Breast epithelium (tissue), 4 donors: ENCODE data around the gene SNAPC2. TPM values are rescaled to one million over a fixed set of nuclear protein-coding genes. Genes with fewer than 3 reads are reported as not detected.

Experiments
- DNase-seq, 2 donors: peaks; one replicate each; pipeline ENCODE4 v3.0.0-alpha.2; 2019; ENCODE audit warnings: low spot score in 2 of 2
- H3K27ac ChIP-seq, 2 donors: fragments of 200-600 bp; sonication (generic) in 1 of 2; one replicate each; pipeline ENCODE4 v1.5.1; 2016 to 2019; ENCODE audit warnings: mild to moderate bottlenecking in 1 of 2
- H3K27me3 ChIP-seq, 2 donors: fragments of 200-600 bp; sonication (generic) in 1 of 2; one replicate each; pipeline versions ENCODE4 v1.5.1 to v1.6.0; 2017 to 2019; ENCODE audit warnings: control low read depth in 1 of 2, mild to moderate bottlenecking in 1 of 2
- H3K36me3 ChIP-seq: fragments of 200-600 bp; one replicate; pipeline ENCODE4 v1.5.1; 2019
- H3K4me1 ChIP-seq, 2 donors: fragments of 200-600 bp; sonication (generic); one replicate each; pipeline ENCODE4 v1.5.1; 2016 to 2019; ENCODE audit warnings: control low read depth in 1 of 2
- H3K4me3 ChIP-seq, 3 donors: fragments of 200-600 bp; sonication (generic); 1 replicate in 2 of 3; 2 replicates in 1 of 3; pipeline ENCODE4 v1.5.1; 2016 to 2019; ENCODE audit warnings: mild to moderate bottlenecking in 3 of 3, moderate library complexity in 2 of 3
- H3K9me3 ChIP-seq, 2 donors: fragments of 200-600 bp; sonication (generic) in 1 of 2; one replicate each; pipeline ENCODE4 v1.5.1; 2016 to 2019; ENCODE audit warnings: control low read depth in 1 of 2
- CTCF ChIP-seq, 3 donors: fragments of 450-650 bp; IDR thresholded peaks; one replicate each; pipeline ENCODE4 v1.5.1; 2016 to 2017; ENCODE audit warnings: antibody characterized with exemption in 3 of 3, mild to moderate bottlenecking in 3 of 3, moderate library complexity in 3 of 3
- POLR2A ChIP-seq: fragments of 450-650 bp; IDR thresholded peaks from one replicate; pipeline ENCODE4 v1.6.1; 2016; ENCODE audit warnings: antibody characterized with exemption, mild to moderate bottlenecking, moderate library complexity
- POLR2AphosphoS5 ChIP-seq, 3 donors: sonication (generic); formaldehyde crosslinking; IDR thresholded peaks; one replicate each; pipeline ENCODE4 v1.6.1; 2017; ENCODE audit warnings: antibody characterized with exemption in 3 of 3
- intact Hi-C: fragments of 100-400 bp; cut with DNase I; formaldehyde crosslinking; loops from one replicate; pipeline ENCODE4 v1.15.1; 2023; ENCODE audit warnings: low total_unique reads
- total RNA-seq, 3 donors: library from RNA; depleted of rRNA; stranded (reverse); fragments of >200 nt; gene quantifications; one replicate each; pipeline ENCODE4 v1.1.0, GENCODE V29; 2016

Gene SNAPC2
- total RNA-seq, 3 donors from 2014 or later: 13.8 to 14.8 (median 13.8) TPM

GRCh38 chr19:7910321-7911161 is 9.6 kb upstream of the SNAPC2 start:
- Histone ChIP-seq H3K4me1 (peaks cover 0 to 3% of the 10 kb centered on the region in 2 donors), H3K9me3 (no peaks in the 10 kb centered on the region), H3K36me3 (peaks cover 27% of the 10 kb centered on the region), H3K27me3 (peaks cover 0 to 5% of the 10 kb centered on the region in 2 donors), H3K4me3 (no peak overlapping the region), H3K27ac (no peak overlapping the region)
- TF ChIP-seq CTCF (IDR thresholded peaks at IDR 0.05) (no peak), POLR2A (no peak), POLR2AphosphoS5 (IDR thresholded peaks at IDR 0.05) (no peak)
- intact Hi-C loops: no loop called here
- no peak for DNase-seq

GRCh38 chr19:7911508-7912143 is 8.5 kb upstream of the SNAPC2 start:
- H3K9me3 ChIP-seq: no peaks in the 10 kb centered on the region
- no peak overlapping the region for H3K4me3 ChIP-seq
- no peak for DNase-seq
- no peak overlapping the region for H3K27ac ChIP-seq
- H3K36me3 ChIP-seq: peaks cover 27% of the 10 kb centered on the region
- H3K4me1 ChIP-seq: peaks cover 3 to 9% of the 10 kb centered on the region in 2 donors
- TF ChIP-seq POLR2A (no peak), CTCF (IDR thresholded peaks at IDR 0.05) (no peak), POLR2AphosphoS5 (IDR thresholded peaks at IDR 0.05) (no peak)
- peaks cover 7 to 16% of the 10 kb centered on the region in 2 donors for H3K27me3 ChIP-seq
- intact Hi-C loops: no loop called here

GRCh38 chr19:7912144-7912696 is 7.9 kb upstream of the SNAPC2 start:
- intact Hi-C loops: no loop called here
- Histone ChIP-seq H3K27me3 (peaks cover 7 to 21% of the 10 kb centered on the region in 2 donors), H3K27ac (no peak overlapping the region), H3K9me3 (no peaks in the 10 kb centered on the region), H3K4me1 (peaks cover 5 to 15% of the 10 kb centered on the region in 2 donors), H3K4me3 (no peak overlapping the region), H3K36me3 (peaks cover 27% of the 10 kb centered on the region)
- no peak for TF ChIP-seq CTCF (IDR thresholded peaks at IDR 0.05)
- no peak for TF ChIP-seq POLR2A
- TF ChIP-seq POLR2AphosphoS5 (IDR thresholded peaks at IDR 0.05): no peak
- DNase-seq: no peak

GRCh38 chr19:7912697-7913564 is 7.2 kb upstream of the SNAPC2 start:
- Histone ChIP-seq H3K27me3 (peaks cover 7 to 29% of the 10 kb centered on the region in 2 donors), H3K36me3 (peaks cover 27% of the 10 kb centered on the region), H3K27ac (no peak overlapping the region), H3K9me3 (no peaks in the 10 kb centered on the region), H3K4me3 (no peak overlapping the region), H3K4me1 (peaks cover 9 to 20% of the 10 kb centered on the region in 2 donors)
- TF ChIP-seq POLR2A (no peak), CTCF (IDR thresholded peaks at IDR 0.05) (no peak), POLR2AphosphoS5 (IDR thresholded peaks at IDR 0.05) (no peak)
- intact Hi-C loops: no loop called here
- DNase-seq: no peak
